B cell (primary cell): ENCODE data around the gene DCTPP1. TPM values are rescaled to one million over a fixed set of nuclear protein-coding genes. Genes with fewer than 3 reads are reported as not detected.

Source experiments
- ATAC-seq: fragments of 200-7000 bp; cut with Tn5 transposase; one replicate; pipeline ENCODE4 v1.10.0; 2021; ENCODE audit warnings: low read depth, mild to moderate bottlenecking, moderate number of reproducible peaks, moderate library complexity
- CTCF ChIA-PET: fragments of 350-600 bp; sonication (Branson Sonifier 250); formaldehyde crosslinking; loops from one replicate; lab custom pipeline; 2021; ENCODE audit warnings: antibody characterized with exemption, inconsistent platforms; lab: Charles Lee
- POLR2A ChIA-PET: fragments of 350-600 bp; sonication (Branson Sonifier 250); formaldehyde crosslinking; loops from one replicate; lab custom pipeline; 2021; ENCODE audit warnings: antibody characterized with exemption; lab: Charles Lee
- DNase-seq: peaks from one replicate; pipeline ENCODE4 v3.0.0; 2013
- H2AFZ ChIP-seq: 2 replicates; pipeline ENCODE4 v1.6.1; 2012; ENCODE audit warnings: mild to moderate bottlenecking, low read depth, low read length; ENCODE audit not compliant: insufficient read depth, poor library complexity, severe bottlenecking
- H3K27ac ChIP-seq, 2 donors: 1 replicate in 1 of 2; 2 replicates in 1 of 2; pipeline ENCODE4 v1.5.1; 2012 to 2013; ENCODE audit warnings: low read length in 2 of 2, mild to moderate bottlenecking in 2 of 2, moderate library complexity in 1 of 2
- H3K27me3 ChIP-seq, 4 experiments: fragments of 200-600 bp in 1 of 4; sonication (generic) in 1 of 4; replicated peaks in 1 of 4; 1 replicate in 2 of 4; 2 replicates in 2 of 4; pipeline versions ENCODE4 v1.6.1 to v1.7.0; 2013 to 2016; ENCODE audit warnings: low read length in 3 of 4, mild to moderate bottlenecking in 2 of 4, mixed read lengths in 1 of 4, moderate library complexity in 1 of 4; ENCODE audit not compliant: insufficient read depth in 4 of 4, control insufficient read depth in 3 of 4; ENCODE audit errors: control extremely low read depth in 1 of 4
- H3K36me3 ChIP-seq, 2 experiments: replicated peaks in 1 of 2; 1 replicate in 1 of 2; 2 replicates in 1 of 2; pipeline versions ENCODE4 v1.6.1 to v1.7.1; 2013; ENCODE audit warnings: low read length in 1 of 2; ENCODE audit not compliant: insufficient read depth in 2 of 2, control insufficient read depth in 1 of 2; ENCODE audit errors: control extremely low read depth in 1 of 2, extremely low read depth in 1 of 2
- H3K4me1 ChIP-seq, 2 donors: fragments of 200-600 bp in 1 of 2; sonication (generic) in 1 of 2; 1 replicate in 1 of 2; 2 replicates in 1 of 2; pipeline versions ENCODE4 v1.5.1 to v1.6.1; 2013 to 2017; ENCODE audit warnings: low read length in 2 of 2; ENCODE audit not compliant: control insufficient read depth in 2 of 2, insufficient read depth in 2 of 2
- H3K4me2 ChIP-seq: replicated peaks from 2 replicates; pipeline ENCODE3; 2012; ENCODE audit warnings: mild to moderate bottlenecking, low read depth, low read length; ENCODE audit not compliant: poor library complexity, severe bottlenecking
- H3K4me3 ChIP-seq, 5 experiments: fragments of 200-600 bp in 1 of 5; sonication (generic) in 1 of 5; 1 replicate in 3 of 5; 2 replicates in 2 of 5; pipeline versions ENCODE4 v1.5.1 to v1.7.0; 2011 to 2016; ENCODE audit warnings: low read length in 4 of 5, mild to moderate bottlenecking in 4 of 5, low read depth in 2 of 5, control low read depth in 1 of 5, moderate library complexity in 1 of 5; ENCODE audit not compliant: insufficient read depth in 1 of 5; ENCODE audit errors: control extremely low read depth in 1 of 5, extremely low read depth in 1 of 5
- H3K79me2 ChIP-seq: fragments of 200-600 bp; sonication (generic); one replicate; pipeline ENCODE4 v1.6.0; 2016; ENCODE audit warnings: low read length; ENCODE audit not compliant: control insufficient read depth, insufficient read depth
- H3K9ac ChIP-seq: fragments of 200-600 bp; sonication (generic); 2 replicates; pipeline ENCODE4 v1.6.1; 2017; ENCODE audit warnings: mild to moderate bottlenecking, low read length, moderate library complexity
- H3K9me3 ChIP-seq, 3 donors: one replicate each; pipeline versions ENCODE4 v1.6.1 to v1.7.1; 2013; ENCODE audit warnings: low read length in 2 of 3; ENCODE audit not compliant: control insufficient read depth in 2 of 3, insufficient read depth in 1 of 3; ENCODE audit errors: control extremely low read depth in 1 of 3
- H4K20me1 ChIP-seq: 2 replicates; pipeline ENCODE4 v1.6.0; 2012; ENCODE audit warnings: mild to moderate bottlenecking, low read length; ENCODE audit not compliant: insufficient read depth, control insufficient read depth, poor library complexity, severe bottlenecking
- H3K27ac Mint-ChIP-seq: one replicate; pipeline ENCODE4 v1.8.0; 2021; ENCODE audit warnings: mixed read lengths
- H3K27me3 Mint-ChIP-seq: one replicate; pipeline ENCODE4 v1.8.0; 2021; ENCODE audit warnings: mixed read lengths
- H3K4me1 Mint-ChIP-seq: one replicate; pipeline ENCODE4 v1.8.0; 2021; ENCODE audit warnings: mixed read lengths
- H3K4me3 Mint-ChIP-seq: one replicate; pipeline ENCODE4 v1.8.0; 2021; ENCODE audit warnings: mixed read lengths
- H3K9me3 Mint-ChIP-seq: one replicate; pipeline ENCODE4 v1.8.0; 2022; ENCODE audit warnings: mixed read lengths; ENCODE audit not compliant: insufficient read depth
- CTCF ChIP-seq: fragments of 200-600 bp; IDR thresholded peaks from one replicate; pipeline ENCODE4 v1.8.0; 2022; ENCODE audit warnings: antibody characterized with exemption, mild to moderate bottlenecking
- EZH2 ChIP-seq: IDR thresholded peaks from 2 replicates; pipeline ENCODE4 v1.6.1; 2012; ENCODE audit warnings: borderline replicate concordance, low read depth, mild to moderate bottlenecking, moderate library complexity, low read length; ENCODE audit not compliant: insufficient read depth, poor library complexity, severe bottlenecking
- WGBS: methylation state at CpG from one replicate; pipeline ENCODE4 v1.1.5; 2013; ENCODE audit warnings: missing lambda C conversion rate; ENCODE audit not compliant: insufficient coverage; 5-methylcytosine and 5-hydroxymethylcytosine counted together
- intact Hi-C: fragments of 100-400 bp; cut with micrococcal nuclease; formaldehyde crosslinking; loops from one replicate; pipeline ENCODE4 v1.10.0; 2022
- polyA plus RNA-seq: library from polyadenylated mRNA; depleted of rRNA; stranded (reverse); fragments of >200 nt; gene quantifications from 2 replicates; pipeline ENCODE4 v1.2.3, GENCODE V29; 2012
- small RNA-seq: library from RNA; depleted of rRNA; stranded (forward); fragments of <200 nt; gene quantifications from one replicate; pipeline ENCODE3, GENCODE V24; 2012; ENCODE audit warnings: low replicate concordance, low read depth; ENCODE audit not compliant: insufficient read length
- total RNA-seq, 2 donors: library from RNA; stranded (reverse); fragments of 120-200 nt in 1 of 2; gene quantifications; 1 replicate in 1 of 2; 2 replicates in 1 of 2; pipeline versions ENCODE4 v1.2.3 to v1.2.4, GENCODE V29; 2013 to 2022

Gene DCTPP1
- total and polyA plus RNA-seq, 2 donors (not counting 1 experiment from before 2014, with no cell fraction given): 25.0 to 30.3 TPM

- no peaks in the 10 kb centered on the region for H3K27me3 ChIP-seq
- 100% methylated on average over 2 of the region's 6 CpGs for WGBS
- H2AFZ ChIP-seq: no peak within 1 kb of the TSS
- no peaks in the 10 kb centered on the region for H3K36me3 ChIP-seq
- peaks cover 17 to 37% of the 10 kb centered on the region in 2 donors for H3K4me1 ChIP-seq
- no peak within 1 kb of the TSS for H3K9ac ChIP-seq
- H3K79me2 ChIP-seq: peaks cover 18% of the 10 kb centered on the region
- no peak within 1 kb of the TSS for H3K4me3 ChIP-seq
- Mint-ChIP-seq H3K27ac (peak within 1 kb of the TSS; percentile 65), H3K27me3 (no peaks in the 10 kb centered on the region), H3K4me3 (no peak within 1 kb of the TSS), H3K4me1 (peaks cover 40% of the 10 kb centered on the region), H3K9me3 (no peaks in the 10 kb centered on the region)
- no peak within 1 kb of the TSS for H3K27ac ChIP-seq
- CTCF ChIA-PET: interaction anchor here (1.0 kb wide), 1 partner anchor 35 kb away, joined by 3 read pairs; no protein-coding TSS in a partner anchor
- POLR2A ChIA-PET: no interaction called here
- TF ChIP-seq EZH2: no peak
- TF ChIP-seq CTCF: no peak
- H4K20me1 ChIP-seq: peaks cover 3% of the 10 kb centered on the region
- peaks cover 0 to 2% (median 0%) of the 10 kb centered on the region in 3 donors for H3K9me3 ChIP-seq
- H3K4me2 ChIP-seq: no peak within 1 kb of the TSS
- ATAC-seq: no peak
- intact Hi-C loops: loop anchor here (10.0 kb wide), 3 partner anchors 280 to 1450 kb away; partner anchors contain the start of genes ALDOA, RABEP2, TBX6 and YPEL3
- DNase-seq: peak; percentile 9
Observed at GRCh38 chr16:30374538-30374937, 55.3 kb downstream of the DCTPP1 start, which contains the start of gene MYL11. Gene MYL11 (plus strand): TSS chr16:30374802. CDS start chr16:30374858, 56 bp downstream.

Small RNA genes within 50 kb of the gene (small RNA-seq; reads per million reads assigned to genes)
- gene RF00019 (not detected), gene RF00406 (0.57 reads per million)

Other genes with a start within 250 kb of the DCTPP1 start
- 653 and 662 TPM in 2 replicates for gene CORO1A, start 246.4 kb downstream of the DCTPP1 start, total RNA-seq
- 1,191 and 1,555 TPM in 2 replicates for gene CORO1A, start 246.4 kb downstream of the DCTPP1 start, polyA plus RNA-seq
- gene BOLA2B, start 236.4 kb downstream of the DCTPP1 start, total RNA-seq: 71.5 and 82.5 TPM in 2 replicates
- gene BOLA2B, start 236.4 kb downstream of the DCTPP1 start, polyA plus RNA-seq: 155 and 311 TPM in 2 replicates
- 108 and 138 TPM in 2 replicates for gene SLX1A, start 236.2 kb downstream of the DCTPP1 start, total RNA-seq
- 62.3 and 64.6 TPM in 2 replicates for gene SLX1A, start 236.2 kb downstream of the DCTPP1 start, polyA plus RNA-seq
- 36.8 and 41.2 TPM in 2 replicates for gene SULT1A3, start 230.8 kb downstream of the DCTPP1 start, total RNA-seq
- gene SULT1A3, start 230.8 kb downstream of the DCTPP1 start, polyA plus RNA-seq: 31.9 and 33.2 TPM in 2 replicates
- 59.6 and 75.5 TPM in 2 replicates for gene NPIPB13, start 181.6 kb downstream of the DCTPP1 start, total RNA-seq
- 8.4 and 21.7 TPM in 2 replicates for gene NPIPB13, start 181.6 kb downstream of the DCTPP1 start, polyA plus RNA-seq
- 80.1 and 82.0 TPM in 2 replicates for gene CD2BP2, start 74.7 kb downstream of the DCTPP1 start, total RNA-seq
- 26.1 and 28.1 TPM in 2 replicates for gene CD2BP2, start 74.7 kb downstream of the DCTPP1 start, polyA plus RNA-seq
- gene TBC1D10B, start 59.5 kb downstream of the DCTPP1 start, total RNA-seq: 53.0 and 58.0 TPM in 2 replicates
- 22.2 and 23.5 TPM in 2 replicates for gene TBC1D10B, start 59.5 kb downstream of the DCTPP1 start, polyA plus RNA-seq
- not detected in 2 replicates for gene MYL11, start 55.2 kb downstream of the DCTPP1 start, total RNA-seq
- 1.7 and 3.6 TPM in 2 replicates for gene MYL11, start 55.2 kb downstream of the DCTPP1 start, polyA plus RNA-seq
- 150 and 154 TPM in 2 replicates for gene SEPTIN1, start 47.5 kb downstream of the DCTPP1 start, total RNA-seq
- 270 and 302 TPM in 2 replicates for gene SEPTIN1, start 47.5 kb downstream of the DCTPP1 start, polyA plus RNA-seq
- 13.3 and 14.2 TPM in 2 replicates for gene ZNF48, start 34.6 kb downstream of the DCTPP1 start, total RNA-seq
- 4.0 and 8.4 TPM in 2 replicates for gene ZNF48, start 34.6 kb downstream of the DCTPP1 start, polyA plus RNA-seq
- 6.6 and 8.3 TPM in 2 replicates for gene ZNF771, start 22.4 kb downstream of the DCTPP1 start, total RNA-seq
- gene ZNF771, start 22.4 kb downstream of the DCTPP1 start, polyA plus RNA-seq: 3.7 and 4.1 TPM in 2 replicates
- 62.2 and 63.2 TPM in 2 replicates for gene SEPHS2, start 15.8 kb upstream of the DCTPP1 start, total RNA-seq
- gene SEPHS2, start 15.8 kb upstream of the DCTPP1 start, polyA plus RNA-seq: 8.1 and 13.8 TPM in 2 replicates
- gene ITGAL, start 42.7 kb upstream of the DCTPP1 start, total RNA-seq: 176 and 184 TPM in 2 replicates
- gene ITGAL, start 42.7 kb upstream of the DCTPP1 start, polyA plus RNA-seq: 110 and 118 TPM in 2 replicates
- 33.3 and 36.5 TPM in 2 replicates for gene ZNF768, start 96.5 kb upstream of the DCTPP1 start, total RNA-seq
- 16.8 and 24.8 TPM in 2 replicates for gene ZNF768, start 96.5 kb upstream of the DCTPP1 start, polyA plus RNA-seq
- gene ZNF747, start 104.8 kb upstream of the DCTPP1 start, total RNA-seq: 17.3 and 27.1 TPM in 2 replicates
- gene ZNF747, start 104.8 kb upstream of the DCTPP1 start, polyA plus RNA-seq: 7.3 and 9.7 TPM in 2 replicates
- gene ZNF764, start 128.3 kb upstream of the DCTPP1 start, total RNA-seq: 19.7 and 20.9 TPM in 2 replicates
- 11.0 and 12.6 TPM in 2 replicates for gene ZNF764, start 128.3 kb upstream of the DCTPP1 start, polyA plus RNA-seq
- gene ZNF688, start 141.7 kb upstream of the DCTPP1 start, total RNA-seq: 23.1 and 24.9 TPM in 2 replicates
- 15.9 and 20.6 TPM in 2 replicates for gene ZNF688, start 141.7 kb upstream of the DCTPP1 start, polyA plus RNA-seq
- gene ZNF785, start 155.7 kb upstream of the DCTPP1 start, total RNA-seq: 39.7 and 44.6 TPM in 2 replicates
- 9.6 and 12.2 TPM in 2 replicates for gene ZNF785, start 155.7 kb upstream of the DCTPP1 start, polyA plus RNA-seq
- gene ZNF689, start 180.4 kb upstream of the DCTPP1 start, total RNA-seq: 11.9 and 12.4 TPM in 2 replicates
- gene ZNF689, start 180.4 kb upstream of the DCTPP1 start, polyA plus RNA-seq: 8.1 and 9.6 TPM in 2 replicates
- gene PRR14, start 220.9 kb upstream of the DCTPP1 start, total RNA-seq: 92.7 and 95.8 TPM in 2 replicates
- gene PRR14, start 220.9 kb upstream of the DCTPP1 start, polyA plus RNA-seq: 62.4 and 63.5 TPM in 2 replicates
- gene FBRS, start 228.4 kb upstream of the DCTPP1 start, total RNA-seq: 191 and 194 TPM in 2 replicates
- gene FBRS, start 228.4 kb upstream of the DCTPP1 start, polyA plus RNA-seq: 68.3 and 84.4 TPM in 2 replicates